ENCODE measurements around the gene COMMD1. TPM values are rescaled to one million over a fixed set of nuclear protein-coding genes. Genes with fewer than 3 reads are reported as not detected.

Gene COMMD1
- total and polyA plus RNA-seq, 2 donors (not counting 3 experiments of a cell fraction or from before 2014, with no cell fraction given), result 39.5 to 57.1 TPM

DNA sequence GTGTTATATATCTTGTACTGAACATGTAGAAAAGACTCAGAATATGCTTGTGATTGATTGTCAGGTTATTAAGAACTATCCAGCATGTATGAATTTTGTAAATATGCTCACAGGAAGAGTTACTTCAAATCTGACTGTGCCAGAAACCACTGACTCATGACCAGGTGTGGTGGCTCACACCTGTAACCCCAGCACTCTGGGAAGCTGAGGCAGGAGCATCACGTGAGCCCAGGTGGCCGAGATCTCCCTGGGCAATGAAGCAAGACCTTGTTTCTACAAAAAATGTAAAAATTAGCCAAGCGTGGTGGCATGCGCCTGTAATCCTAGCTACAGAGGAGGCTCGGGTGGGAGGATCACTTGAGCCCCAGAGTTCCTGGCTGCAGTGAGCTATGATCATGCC lies 126.6 kb downstream of the COMMD1 start:
- dilution Hi-C loops (cut with MboI; ENCODE audit: extremely low pct_ligation_motif_present, low sequenced_read_pairs), result no loop called here
- FAIRE-seq, result no peak

DNA sequence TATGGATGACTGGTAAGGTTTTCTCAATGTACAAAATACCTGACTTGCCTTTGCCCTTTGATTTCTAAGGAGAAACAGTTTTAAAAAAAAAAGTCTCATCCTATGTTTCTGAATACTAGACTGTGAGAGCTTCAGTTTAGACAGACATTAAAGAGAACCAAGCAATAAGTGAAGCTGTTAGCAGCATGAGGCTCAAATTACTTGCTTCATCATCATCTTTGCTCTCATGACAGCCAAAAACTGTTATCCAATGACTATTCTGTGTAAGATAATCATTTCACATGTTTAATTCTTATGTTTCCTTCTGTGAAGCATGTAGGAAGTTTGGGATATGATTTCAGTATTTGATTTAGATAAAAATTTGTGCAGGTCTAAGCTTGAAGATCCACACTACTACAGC lies 129.2 kb downstream of the COMMD1 start:
- dilution Hi-C loops (cut with MboI; ENCODE audit: extremely low pct_ligation_motif_present, low sequenced_read_pairs) (no loop called here), intact Hi-C loops (cut with micrococcal nuclease) (no loop called here)
- H2AFZ ChIP-seq (ENCODE audit: low read depth, low read length), result no peak overlapping the region
- H3K27me3 ChIP-seq (ENCODE audit: control insufficient read depth in 2 of 2, insufficient read depth in 2 of 2, low read length in 2 of 2), result no peaks in the 10 kb centered on the region
- TF ChIP-seq POLR2A (IDR thresholded peaks at IDR 0.05; ENCODE audit: low read depth, low read length) (no peak), MYC (IDR thresholded peaks at IDR 0.05; ENCODE audit: low read depth, low read length) (no peak), GATA2 (IDR thresholded peaks at IDR 0.05; ENCODE audit: insufficient read depth, insufficient read length, low read depth, low read length) (no peak), EZH2 (IDR thresholded peaks at IDR 0.05; ENCODE audit: borderline replicate concordance, low read depth, low read length, severe bottlenecking) (no peak), FOS (IDR thresholded peaks at IDR 0.05; ENCODE audit: borderline replicate concordance, insufficient read depth, low read length) (no peak), POLR2AphosphoS5 (IDR thresholded peaks at IDR 0.05; ENCODE audit: insufficient read depth, low read depth, low read length) (no peak), JUN (IDR thresholded peaks at IDR 0.05; ENCODE audit: borderline replicate concordance, insufficient read depth, insufficient read length, low read depth) (no peak)
- TF ChIP-seq, protein P1, sequence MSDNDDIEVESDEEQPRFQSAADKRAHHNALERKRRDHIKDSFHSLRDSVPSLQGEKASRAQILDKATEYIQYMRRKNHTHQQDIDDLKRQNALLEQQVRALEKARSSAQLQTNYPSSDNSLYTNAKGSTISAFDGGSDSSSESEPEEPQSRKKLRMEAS (IDR thresholded peaks at IDR 0.05; ENCODE audit: insufficient read depth, insufficient read length), result no peak
- TF ChIP-seq, protein P2, sequence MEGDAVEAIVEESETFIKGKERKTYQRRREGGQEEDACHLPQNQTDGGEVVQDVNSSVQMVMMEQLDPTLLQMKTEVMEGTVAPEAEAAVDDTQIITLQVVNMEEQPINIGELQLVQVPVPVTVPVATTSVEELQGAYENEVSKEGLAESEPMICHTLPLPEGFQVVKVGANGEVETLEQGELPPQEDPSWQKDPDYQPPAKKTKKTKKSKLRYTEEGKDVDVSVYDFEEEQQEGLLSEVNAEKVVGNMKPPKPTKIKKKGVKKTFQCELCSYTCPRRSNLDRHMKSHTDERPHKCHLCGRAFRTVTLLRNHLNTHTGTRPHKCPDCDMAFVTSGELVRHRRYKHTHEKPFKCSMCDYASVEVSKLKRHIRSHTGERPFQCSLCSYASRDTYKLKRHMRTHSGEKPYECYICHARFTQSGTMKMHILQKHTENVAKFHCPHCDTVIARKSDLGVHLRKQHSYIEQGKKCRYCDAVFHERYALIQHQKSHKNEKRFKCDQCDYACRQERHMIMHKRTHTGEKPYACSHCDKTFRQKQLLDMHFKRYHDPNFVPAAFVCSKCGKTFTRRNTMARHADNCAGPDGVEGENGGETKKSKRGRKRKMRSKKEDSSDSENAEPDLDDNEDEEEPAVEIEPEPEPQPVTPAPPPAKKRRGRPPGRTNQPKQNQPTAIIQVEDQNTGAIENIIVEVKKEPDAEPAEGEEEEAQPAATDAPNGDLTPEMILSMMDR (IDR thresholded peaks at IDR 0.05; ENCODE audit: extremely low read depth in 1 of 2, insufficient read depth in 1 of 2, low read depth in 1 of 2, low read length in 2 of 2), result no peak
- POLR2A ChIA-PET, result no interaction called here
- H3K79me2 ChIP-seq (ENCODE audit: control insufficient read depth, insufficient read depth, low read length), result no peaks in the 10 kb centered on the region
- CTCF ChIA-PET, result interaction anchor here (0.9 kb wide), 1 partner anchor 266 kb away, joined by 3 read pairs; no protein-coding TSS in a partner anchor
- no peak overlapping the region for H3K27ac ChIP-seq (ENCODE audit: insufficient read depth, low read depth, low read length)
- DNase-seq (ENCODE audit: low read depth, low spot score) (no peak), FAIRE-seq (no peak)
- H3K9me3 ChIP-seq (replicated peaks; ENCODE audit: control insufficient read depth, insufficient read depth, low read length), result no peaks in the 10 kb centered on the region
- no TSS peak for BruUV-seq (replicated peaks)
- no peaks in the 10 kb centered on the region for H3K9me1 ChIP-seq (replicated peaks; ENCODE audit: control insufficient read depth, extremely low read depth, insufficient read depth, low read length)
- no peak overlapping the region for H3K4me3 ChIP-seq (replicated peaks in 1 of 3; ENCODE audit: insufficient read depth in 1 of 3, low read depth in 1 of 3, low read length in 3 of 3)
- H4K20me1 ChIP-seq (replicated peaks; ENCODE audit: control insufficient read depth, extremely low read depth, insufficient read depth, low read length), result no peaks in the 10 kb centered on the region
- no peaks in the 10 kb centered on the region for H3K36me3 ChIP-seq (ENCODE audit: control insufficient read depth in 2 of 2, extremely low read depth in 1 of 2, insufficient read depth in 2 of 2, low read length in 2 of 2)
- no peak overlapping the region for H3K9ac ChIP-seq (replicated peaks; ENCODE audit: extremely low read depth, insufficient read depth, low read length)
- H3K4me1 ChIP-seq (ENCODE audit: control insufficient read depth, extremely low read depth, insufficient read depth, low read length), result no peaks in the 10 kb centered on the region
- H3K4me2 ChIP-seq (ENCODE audit: insufficient read depth, low read length), result no peak overlapping the region

More for the DNA sequence above, 126.6 kb downstream of the COMMD1 start:
- BruUV-seq (replicated peaks), result no TSS peak
- TF ChIP-seq POLR2A (IDR thresholded peaks at IDR 0.05; ENCODE audit: low read depth, low read length) (no peak), POLR2AphosphoS5 (IDR thresholded peaks at IDR 0.05; ENCODE audit: insufficient read depth, low read depth, low read length) (no peak)
- H3K27me3 ChIP-seq (ENCODE audit: control insufficient read depth in 2 of 2, insufficient read depth in 2 of 2, low read length in 2 of 2), result no peaks in the 10 kb centered on the region
- H3K4me2 ChIP-seq (ENCODE audit: insufficient read depth, low read length), result no peak overlapping the region
- no peaks in the 10 kb centered on the region for H3K79me2 ChIP-seq (ENCODE audit: control insufficient read depth, insufficient read depth, low read length)
- H3K27ac ChIP-seq (ENCODE audit: insufficient read depth, low read depth, low read length), result no peak overlapping the region
- H2AFZ ChIP-seq (ENCODE audit: low read depth, low read length), result no peak overlapping the region
- ChIA-PET POLR2A (no interaction called here), CTCF (interaction anchor here (1.0 to 1.1 kb wide), 3 partner anchors 9 to 20 kb away, joined by 3 read pairs; no protein-coding TSS in a partner anchor)
- no peaks in the 10 kb centered on the region for H3K4me1 ChIP-seq (ENCODE audit: control insufficient read depth, extremely low read depth, insufficient read depth, low read length)
- no peak for DNase-seq (ENCODE audit: low read depth, low spot score)
- H3K36me3 ChIP-seq (ENCODE audit: control insufficient read depth in 2 of 2, extremely low read depth in 1 of 2, insufficient read depth in 2 of 2, low read length in 2 of 2), result no peaks in the 10 kb centered on the region
- no peak overlapping the region for H3K4me3 ChIP-seq (replicated peaks in 1 of 3; ENCODE audit: insufficient read depth in 1 of 3, low read depth in 1 of 3, low read length in 3 of 3)
- no peaks in the 10 kb centered on the region for H4K20me1 ChIP-seq (replicated peaks; ENCODE audit: control insufficient read depth, extremely low read depth, insufficient read depth, low read length)
- H3K9ac ChIP-seq (replicated peaks; ENCODE audit: extremely low read depth, insufficient read depth, low read length), result no peak overlapping the region
- H3K9me1 ChIP-seq (replicated peaks; ENCODE audit: control insufficient read depth, extremely low read depth, insufficient read depth, low read length), result no peaks in the 10 kb centered on the region
- intact Hi-C loops (cut with micrococcal nuclease), result no loop called here
- H3K9me3 ChIP-seq (replicated peaks; ENCODE audit: control insufficient read depth, insufficient read depth, low read length), result no peaks in the 10 kb centered on the region
